ENCODE results near the gene PALM. TPM values are rescaled to one million over a fixed set of nuclear protein-coding genes. Genes with fewer than 3 reads are reported as not detected.

PALM gene
- total and polyA plus RNA-seq, 7 experiments from 2014 or later, result 1.0 TPM; not detected in 6

DNA sequence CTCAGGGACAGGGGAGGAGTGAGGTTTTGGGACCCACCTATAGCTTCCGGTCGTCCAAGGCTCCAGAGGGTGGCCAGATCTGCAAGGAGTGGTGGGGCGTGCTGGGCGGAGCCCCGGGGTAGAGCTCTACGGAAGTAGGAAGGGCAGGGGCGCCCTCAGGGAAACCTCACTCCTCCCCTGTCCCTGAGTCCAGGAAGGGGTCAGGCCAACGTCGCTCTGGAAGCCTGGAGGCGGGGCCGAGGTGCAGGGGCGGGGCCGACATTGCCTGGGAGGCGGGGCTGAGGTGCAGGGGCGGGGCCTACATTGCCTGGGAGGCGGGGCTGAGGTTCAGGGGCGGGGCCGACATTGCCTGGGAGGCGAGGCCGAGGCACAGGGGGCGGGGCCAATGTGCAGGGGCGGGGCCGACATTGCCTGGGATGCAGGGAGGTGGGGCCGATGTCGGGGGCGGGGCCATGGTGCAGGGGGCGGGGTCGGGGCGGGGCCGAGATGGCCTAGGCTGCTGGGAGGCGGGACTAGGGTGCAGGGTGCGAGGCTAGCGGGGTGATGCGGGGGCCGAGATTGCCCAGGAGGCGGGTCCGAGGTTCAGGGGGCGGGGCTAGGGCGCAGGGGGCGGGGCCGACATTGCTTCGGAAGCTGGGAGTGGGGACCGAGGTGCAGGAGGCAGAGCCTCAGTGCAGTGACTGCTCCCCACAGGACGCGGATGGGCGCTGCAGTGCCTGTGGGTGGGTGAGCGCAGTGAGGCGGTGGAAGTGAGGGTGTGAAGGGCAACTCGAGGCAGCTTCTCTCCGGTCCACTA is 4.9 kb upstream of the PALM start:
- Histone ChIP-seq H3K27ac (ENCODE audit: low read depth, low read length) (no peak overlapping the region), H3K9me3 (ENCODE audit: control insufficient read depth in 2 of 3, low read length in 3 of 3) (peaks cover 0 to 3% (median 0%) of the 10 kb centered on the region in 3 experiments), H3K4me3 (ENCODE audit: low read length) (peak overlapping the region; percentile 13), H3K27me3 (ENCODE audit: control insufficient read depth in 2 of 2, insufficient read depth in 2 of 2, low read length in 2 of 2) (peaks cover 0 to 5% of the 10 kb centered on the region in 2 donors), H3K36me3 (ENCODE audit: control insufficient read depth in 2 of 3, insufficient read depth in 3 of 3, low read length in 3 of 3) (no peaks in the 10 kb centered on the region), H3K4me1 (ENCODE audit: control insufficient read depth in 2 of 2, insufficient read depth in 2 of 2, low read length in 2 of 2) (peaks cover 0 to 6% of the 10 kb centered on the region in 2 donors)
- Mint-ChIP-seq H3K4me3 (peak overlapping the region in 7 of 10 donors; percentile 17 to 79 (median 42)), H3K9me3 (peaks cover 0 to 5% (median 0%) of the 10 kb centered on the region in 11 donors), H3K27me3 (peaks cover 5 to 27% (median 9%) of the 10 kb centered on the region in 5 donors), H3K27ac (peak overlapping the region in 1 of 9 donors; percentile 3), H3K4me1 (peaks cover 0 to 20% (median 12%) of the 10 kb centered on the region in 7 donors), H3K36me3 (peaks cover 0 to 3% (median 0%) of the 10 kb centered on the region in 5 donors)
- ATAC-seq, result peak; percentile 93
- intact Hi-C loops (cut with micrococcal nuclease), result loop anchor here (1.0 kb wide), 1 partner anchor 24 kb away; no protein-coding TSS in a partner anchor
- peak; percentile 42 to 73 (median 50) for DNase-seq
- CTCF ChIA-PET, result no interaction called here
- POLR2A ChIA-PET, result no interaction called here

- Histone ChIP-seq H3K27ac (ENCODE audit: low read depth, low read length) (no peak overlapping the region), H3K27me3 (ENCODE audit: control insufficient read depth in 2 of 2, insufficient read depth in 2 of 2, low read length in 2 of 2) (peaks cover 0 to 5% of the 10 kb centered on the region in 2 donors), H3K4me3 (ENCODE audit: low read length) (peak overlapping the region; percentile 13), H3K4me1 (ENCODE audit: control insufficient read depth in 2 of 2, insufficient read depth in 2 of 2, low read length in 2 of 2) (peaks cover 0 to 6% of the 10 kb centered on the region in 2 donors), H3K36me3 (ENCODE audit: control insufficient read depth in 2 of 3, insufficient read depth in 3 of 3, low read length in 3 of 3) (no peaks in the 10 kb centered on the region), H3K9me3 (ENCODE audit: control insufficient read depth in 2 of 3, low read length in 3 of 3) (peaks cover 0 to 3% (median 0%) of the 10 kb centered on the region in 3 experiments)
- ATAC-seq, result no peak
- ChIA-PET CTCF (no interaction called here), POLR2A (no interaction called here)
- Mint-ChIP-seq H3K27ac (no peak overlapping the region), H3K4me1 (peaks cover 0 to 20% (median 12%) of the 10 kb centered on the region in 7 donors), H3K4me3 (peak overlapping the region in 4 of 10 donors; percentile 27 to 79 (median 50)), H3K27me3 (peaks cover 5 to 27% (median 9%) of the 10 kb centered on the region in 5 donors), H3K36me3 (peaks cover 0 to 3% (median 0%) of the 10 kb centered on the region in 5 donors), H3K9me3 (peaks cover 0 to 5% (median 0%) of the 10 kb centered on the region in 11 donors)
- DNase-seq, result no peak
- intact Hi-C loops (cut with micrococcal nuclease), result loop anchor here in 1 of 2 donors (1.0 kb wide), 1 partner anchor 24 kb away; no protein-coding TSS in a partner anchor
Observed at GRCh38 chr19:704447-704741, 4.3 kb upstream of the PALM start.

DNA sequence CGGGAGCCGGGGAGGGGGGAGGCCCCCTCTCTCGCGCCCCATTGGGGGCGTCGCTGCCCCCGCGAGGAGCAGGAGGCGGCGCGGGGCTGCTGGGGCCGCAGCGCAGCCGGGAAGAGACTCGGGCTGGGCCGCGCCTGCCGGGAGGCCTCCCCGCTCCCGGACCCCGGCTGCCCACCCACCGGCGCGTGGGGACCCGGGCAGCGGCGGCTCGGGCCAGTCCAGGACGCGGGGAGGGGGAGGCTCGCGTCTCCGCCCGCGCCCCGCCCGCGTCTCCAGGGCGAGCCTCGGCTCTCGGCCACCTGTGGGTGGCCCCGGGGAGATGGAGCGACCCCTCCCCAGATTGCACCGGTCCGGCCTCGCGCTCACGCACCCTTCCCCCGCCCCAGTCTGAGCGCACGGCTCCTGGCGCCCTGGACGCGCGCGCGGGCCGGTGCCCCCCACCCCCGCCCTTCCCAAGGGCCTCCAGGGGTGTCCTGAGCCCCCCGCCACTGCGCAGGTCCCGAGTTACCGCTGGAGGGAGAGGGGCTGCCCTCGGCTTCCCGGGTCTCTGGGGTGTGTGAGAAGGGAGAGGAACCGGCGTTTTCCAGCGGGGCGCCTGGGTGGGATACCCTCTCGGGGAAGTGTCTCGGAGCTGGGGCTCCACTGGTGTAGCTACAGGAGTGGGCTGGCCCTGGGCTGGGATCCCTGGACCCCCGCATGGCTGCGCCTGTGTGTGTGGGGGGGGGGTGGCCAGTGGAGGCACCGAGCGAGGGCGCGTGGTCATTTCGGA is 645 bp downstream of the PALM start:
- peaks cover 0 to 4% of the 10 kb centered on the region in 2 donors for H3K4me1 ChIP-seq (ENCODE audit: control insufficient read depth in 2 of 2, insufficient read depth in 2 of 2, low read length in 2 of 2)
- no peak overlapping the region for H3K4me3 ChIP-seq (ENCODE audit: low read length)
- H3K27me3 ChIP-seq (ENCODE audit: control insufficient read depth in 2 of 2, insufficient read depth in 2 of 2, low read length in 2 of 2), result peaks cover 0 to 5% of the 10 kb centered on the region in 2 donors
- CTCF ChIA-PET, result no interaction called here
- Mint-ChIP-seq H3K9me3 (peaks cover 0 to 4% (median 0%) of the 10 kb centered on the region in 11 donors), H3K4me1 (peaks cover 0 to 9% (median 0%) of the 10 kb centered on the region in 7 donors), H3K4me3 (no peak overlapping the region), H3K27me3 (peaks cover 11 to 24% (median 16%) of the 10 kb centered on the region in 5 donors), H3K27ac (no peak overlapping the region), H3K36me3 (no peaks in the 10 kb centered on the region)
- intact Hi-C loops (cut with micrococcal nuclease), result no loop called here
- no peak for ATAC-seq
- H3K9me3 ChIP-seq (ENCODE audit: control insufficient read depth in 2 of 3, low read length in 3 of 3), result peaks cover 0 to 3% (median 0%) of the 10 kb centered on the region in 3 experiments
- no peak for DNase-seq
- H3K27ac ChIP-seq (ENCODE audit: low read depth, low read length), result no peak overlapping the region
- no peaks in the 10 kb centered on the region for H3K36me3 ChIP-seq (ENCODE audit: control insufficient read depth in 2 of 3, insufficient read depth in 3 of 3, low read length in 3 of 3)
- POLR2A ChIA-PET, result interaction anchor here (0.6 kb wide), 1 partner anchor 328 kb away, joined by 3 read pairs; no protein-coding TSS in a partner anchor

DNA sequence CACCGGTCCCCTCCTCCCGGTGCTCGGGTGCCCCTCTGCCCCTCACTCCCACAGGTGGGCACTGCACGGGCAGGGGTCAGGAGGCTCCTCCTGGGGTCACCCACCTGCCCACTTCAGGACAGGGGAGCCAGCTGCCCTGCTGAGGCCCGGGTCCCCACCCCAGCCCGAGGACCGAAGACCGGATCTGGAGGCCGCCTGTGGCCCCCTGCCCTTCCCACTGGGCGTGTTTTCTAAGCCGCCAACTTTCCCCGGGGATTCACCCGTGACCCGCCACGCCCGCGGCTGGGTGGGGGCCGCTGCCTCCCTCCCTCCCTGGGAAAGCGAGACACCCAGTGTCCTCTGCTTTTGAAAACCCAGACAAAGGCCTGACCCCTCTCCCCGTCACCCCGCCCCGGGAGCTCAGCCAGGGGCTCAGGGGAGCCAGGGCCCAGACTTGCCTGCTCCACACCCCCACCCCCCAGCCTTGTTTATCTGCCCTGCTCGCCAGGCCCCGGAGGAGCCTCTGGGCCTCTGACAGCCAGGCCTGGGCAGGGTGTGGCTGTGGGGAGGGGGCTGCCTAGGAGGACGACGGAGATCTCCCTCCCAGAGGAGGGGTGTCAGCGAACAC is 1.3 kb downstream of the PALM start:
- peaks cover 0 to 8% (median 0%) of the 10 kb centered on the region in 7 donors for H3K4me1 Mint-ChIP-seq
- no peak overlapping the region for H3K4me3 Mint-ChIP-seq
- H3K27ac Mint-ChIP-seq, result no peak overlapping the region
- DNase-seq (no peak), ATAC-seq (no peak)
- peaks cover 0 to 5% of the 10 kb centered on the region in 2 donors for H3K27me3 ChIP-seq (ENCODE audit: control insufficient read depth in 2 of 2, insufficient read depth in 2 of 2, low read length in 2 of 2)
- POLR2A ChIA-PET, result interaction anchor here (0.6 kb wide), 1 partner anchor 328 kb away, joined by 3 read pairs; no protein-coding TSS in a partner anchor
- no peak overlapping the region for H3K27ac ChIP-seq (ENCODE audit: low read depth, low read length)
- H3K4me3 ChIP-seq (ENCODE audit: low read length), result no peak overlapping the region
- no peaks in the 10 kb centered on the region for H3K4me1 ChIP-seq (ENCODE audit: control insufficient read depth in 2 of 2, insufficient read depth in 2 of 2, low read length in 2 of 2)
- peaks cover 0 to 3% (median 0%) of the 10 kb centered on the region in 3 experiments for H3K9me3 ChIP-seq (ENCODE audit: control insufficient read depth in 2 of 3, low read length in 3 of 3)
- CTCF ChIA-PET, result no interaction called here
- H3K27me3 Mint-ChIP-seq, result peaks cover 11 to 24% (median 16%) of the 10 kb centered on the region in 5 donors
- no peaks in the 10 kb centered on the region for H3K36me3 ChIP-seq (ENCODE audit: control insufficient read depth in 2 of 3, insufficient read depth in 3 of 3, low read length in 3 of 3)
- peaks cover 0 to 4% (median 0%) of the 10 kb centered on the region in 11 donors for H3K9me3 Mint-ChIP-seq
- intact Hi-C loops (cut with micrococcal nuclease), result no loop called here
- H3K36me3 Mint-ChIP-seq, result no peaks in the 10 kb centered on the region

- POLR2A ChIA-PET, result no interaction called here
- Histone ChIP-seq H3K27me3 (ENCODE audit: control insufficient read depth in 2 of 2, insufficient read depth in 2 of 2, low read length in 2 of 2) (peaks cover 0 to 5% of the 10 kb centered on the region in 2 donors), H3K4me1 (ENCODE audit: control insufficient read depth in 2 of 2, insufficient read depth in 2 of 2, low read length in 2 of 2) (no peaks in the 10 kb centered on the region), H3K4me3 (ENCODE audit: low read length) (no peak overlapping the region), H3K36me3 (ENCODE audit: control insufficient read depth in 2 of 3, insufficient read depth in 3 of 3, low read length in 3 of 3) (no peaks in the 10 kb centered on the region), H3K27ac (ENCODE audit: low read depth, low read length) (no peak overlapping the region), H3K9me3 (ENCODE audit: control insufficient read depth in 2 of 3, low read length in 3 of 3) (peaks cover 0 to 8% (median 0%) of the 10 kb centered on the region in 3 experiments)
- DNase-seq, result no peak
- CTCF ChIA-PET, result no interaction called here
- Mint-ChIP-seq H3K4me1 (peaks cover 0 to 8% (median 2%) of the 10 kb centered on the region in 7 donors), H3K36me3 (peaks cover 0 to 6% (median 4%) of the 10 kb centered on the region in 5 donors), H3K27ac (no peak overlapping the region), H3K27me3 (peaks cover 16 to 25% (median 22%) of the 10 kb centered on the region in 5 donors), H3K4me3 (peak overlapping the region in 2 of 10 donors; percentile 12 to 56), H3K9me3 (peaks cover 0 to 10% (median 5%) of the 10 kb centered on the region in 11 donors)
- no peak for ATAC-seq
- intact Hi-C loops (cut with micrococcal nuclease), result no loop called here
Observed at GRCh38 chr19:710767-711166, 2.0 kb downstream of the PALM start.

GRCh38 chr19:711254-711653 is 2.5 kb downstream of the PALM start:
- no peak overlapping the region for H3K27ac Mint-ChIP-seq
- DNase-seq (no peak), ATAC-seq (no peak)
- H3K27me3 Mint-ChIP-seq, result peaks cover 19 to 28% (median 23%) of the 10 kb centered on the region in 5 donors
- ChIA-PET CTCF (interaction anchor here (0.5 kb wide), 1 partner anchor 13 kb away, joined by 4 read pairs; no protein-coding TSS in a partner anchor), POLR2A (no interaction called here)
- Histone ChIP-seq H3K4me3 (ENCODE audit: low read length) (no peak overlapping the region), H3K36me3 (ENCODE audit: control insufficient read depth in 2 of 3, insufficient read depth in 3 of 3, low read length in 3 of 3) (no peaks in the 10 kb centered on the region), H3K27ac (ENCODE audit: low read depth, low read length) (no peak overlapping the region), H3K9me3 (ENCODE audit: control insufficient read depth in 2 of 3, low read length in 3 of 3) (peaks cover 0 to 8% (median 0%) of the 10 kb centered on the region in 3 experiments), H3K27me3 (ENCODE audit: control insufficient read depth in 2 of 2, insufficient read depth in 2 of 2, low read length in 2 of 2) (peaks cover 0 to 5% of the 10 kb centered on the region in 2 donors), H3K4me1 (ENCODE audit: control insufficient read depth in 2 of 2, insufficient read depth in 2 of 2, low read length in 2 of 2) (no peaks in the 10 kb centered on the region)
- peaks cover 0 to 8% (median 2%) of the 10 kb centered on the region in 7 donors for H3K4me1 Mint-ChIP-seq
- H3K4me3 Mint-ChIP-seq, result peak overlapping the region in 6 of 10 donors; percentile 12 to 56 (median 36)
- H3K36me3 Mint-ChIP-seq, result peaks cover 0 to 7% (median 4%) of the 10 kb centered on the region in 5 donors
- intact Hi-C loops (cut with micrococcal nuclease), result no loop called here
- peaks cover 0 to 12% (median 6%) of the 10 kb centered on the region in 11 donors for H3K9me3 Mint-ChIP-seq

Measured in naive thymus-derived CD4-positive, alpha-beta T cell (primary cell).